Cardiac septum (tissue), 1 donor: Measurements from ENCODE around the gene ADAM17. TPM values are rescaled to one million over a fixed set of nuclear protein-coding genes. Genes with fewer than 3 reads are reported as not detected.
A peak's percentile ranks its signal among the peaks of the same experiment; 100 is the strongest.

Experiments
- DNase-seq: peaks from one replicate; pipeline ENCODE4 v3.0.0-alpha.2; 2020; ENCODE audit warnings: low spot score
- intact Hi-C: fragments of 100-400 bp; cut with DNase I; formaldehyde crosslinking; loops from one replicate; pipeline ENCODE4 v1.14.0; 2022
- total RNA-seq: library from RNA; stranded (reverse); fragmentation: NEBNext Ultra II Directional; extraction: Animal tissue kit (Norgen Biotek cat#: 25700); gene quantifications from one replicate; pipeline ENCODE4 v1.2.1, GENCODE V29; 2021
- donor health status: DM: no; HTN: no; CAD: no.

ADAM17 gene
- total RNA-seq, 1 donor from 2014 or later = 18.9 TPM

DNA sequence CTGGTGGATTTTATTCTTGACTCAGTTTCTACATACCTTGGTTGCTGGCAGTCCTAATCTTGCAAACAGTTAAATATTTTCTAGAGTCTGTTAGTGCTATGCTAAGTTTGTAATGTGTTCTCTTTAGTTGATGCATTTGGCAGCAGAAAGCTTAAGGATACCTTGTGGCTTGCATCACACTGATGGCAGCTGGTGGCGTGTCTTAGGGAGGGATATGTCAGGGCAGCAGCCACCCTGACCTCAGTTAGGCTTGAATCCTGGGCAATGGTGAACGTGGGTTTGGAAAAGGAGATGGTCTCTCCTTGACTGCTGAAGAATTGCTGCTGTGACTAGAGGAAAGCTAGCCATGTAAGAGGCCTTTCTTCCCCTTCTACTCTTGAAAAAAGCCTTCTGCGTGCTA, 77.1 kb downstream of the ADAM17 start:
- no peak for DNase-seq
- intact Hi-C loops = loop anchor here (10.0 kb wide), 1 partner anchor 566 kb away; the partner anchor contains the start of gene KLF11

DNA sequence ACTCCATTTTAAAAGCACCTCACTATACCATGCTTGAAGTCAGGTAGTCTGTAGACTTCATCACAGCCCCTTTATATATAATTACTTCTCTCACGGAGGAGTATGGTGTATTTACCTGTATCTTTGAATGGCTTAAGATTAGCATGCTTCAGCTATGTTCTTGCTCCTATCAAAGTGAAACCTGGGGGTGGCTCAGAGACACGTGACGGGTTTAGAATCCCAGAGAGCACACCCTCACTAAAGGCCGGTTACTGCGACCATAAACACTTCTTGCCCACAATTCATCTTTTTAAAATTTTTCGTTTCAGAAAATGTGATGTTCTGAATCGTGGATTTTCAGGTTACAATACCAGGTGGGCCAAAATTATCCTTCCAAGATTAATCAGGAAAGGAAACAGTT, 77.7 kb downstream of the ADAM17 start:
- no peak for DNase-seq
- intact Hi-C loops = loop anchor here (10.0 kb wide), 1 partner anchor 567 kb away; the partner anchor contains the start of gene KLF11

DNA sequence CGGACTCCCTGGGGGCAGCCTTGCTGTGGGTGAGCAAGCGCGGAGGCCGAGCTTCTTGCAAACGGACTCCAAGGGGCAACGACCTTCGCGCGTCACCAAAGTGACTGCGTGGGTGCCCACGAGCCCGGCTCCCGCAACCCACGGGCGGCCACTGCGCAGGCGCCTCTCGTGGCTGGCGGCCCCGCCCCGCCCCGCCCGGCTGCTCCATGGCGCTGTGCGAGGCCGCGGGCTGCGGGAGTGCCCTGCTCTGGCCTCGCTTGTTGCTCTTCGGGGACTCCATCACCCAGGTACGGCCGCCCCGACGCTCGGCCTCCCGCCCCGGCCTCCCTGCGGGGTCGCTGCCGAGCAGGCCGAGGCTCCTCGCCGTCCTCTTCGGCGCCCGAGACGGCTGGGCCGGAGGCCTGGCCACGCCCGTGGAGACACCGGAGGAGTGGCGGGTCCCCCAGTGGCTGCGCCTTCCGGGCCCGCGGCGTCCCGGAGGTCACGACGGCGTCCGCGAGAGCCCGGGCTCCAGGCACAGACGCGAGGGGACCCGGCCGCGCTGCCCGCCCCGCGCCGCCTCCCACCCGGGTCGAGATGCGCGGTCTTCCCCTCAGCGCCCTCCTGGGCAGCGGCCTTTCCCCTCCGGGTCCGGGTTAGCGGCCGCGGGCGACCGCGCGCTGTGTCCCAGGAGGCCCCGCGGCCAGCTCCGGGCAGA, 81.1 kb downstream of the ADAM17 start, which contains the start of gene IAH1:
Gene IAH1, plus strand, starts transcription at position 191 of the 697 bp plus-strand sequence. Its CDS starts 16 bp downstream, at position 207.
- intact Hi-C loops = loop anchor here (5.0 to 10.0 kb wide), 3 partner anchors 83 to 570 kb away; partner anchors contain the start of genes ADAM17, KLF11 and YWHAQ
- DNase-seq = peak; percentile 88

DNA sequence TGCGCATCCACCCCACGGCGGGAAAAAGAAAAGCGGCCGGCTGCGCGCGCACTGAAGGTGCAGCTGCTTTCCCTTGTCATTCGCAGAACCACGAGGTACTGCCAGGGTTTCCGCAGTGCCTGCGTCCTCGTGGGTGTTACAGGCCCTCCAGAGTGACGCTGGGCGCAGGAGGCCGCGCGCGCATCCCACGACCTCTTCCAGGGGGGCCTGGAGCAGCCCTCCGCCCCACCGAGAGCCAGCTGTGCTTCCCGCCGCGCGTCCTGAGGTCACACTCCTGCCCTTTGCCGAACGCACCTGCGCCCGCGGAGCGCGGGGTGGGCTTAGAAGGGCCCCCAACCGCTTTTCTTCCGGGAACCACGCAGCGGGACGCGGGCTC, 81.7 kb downstream of the ADAM17 start:
- DNase-seq = no peak
- intact Hi-C loops = loop anchor here (5.0 to 10.0 kb wide), 3 partner anchors 83 to 571 kb away; partner anchors contain the start of genes ADAM17, KLF11 and YWHAQ

DNA sequence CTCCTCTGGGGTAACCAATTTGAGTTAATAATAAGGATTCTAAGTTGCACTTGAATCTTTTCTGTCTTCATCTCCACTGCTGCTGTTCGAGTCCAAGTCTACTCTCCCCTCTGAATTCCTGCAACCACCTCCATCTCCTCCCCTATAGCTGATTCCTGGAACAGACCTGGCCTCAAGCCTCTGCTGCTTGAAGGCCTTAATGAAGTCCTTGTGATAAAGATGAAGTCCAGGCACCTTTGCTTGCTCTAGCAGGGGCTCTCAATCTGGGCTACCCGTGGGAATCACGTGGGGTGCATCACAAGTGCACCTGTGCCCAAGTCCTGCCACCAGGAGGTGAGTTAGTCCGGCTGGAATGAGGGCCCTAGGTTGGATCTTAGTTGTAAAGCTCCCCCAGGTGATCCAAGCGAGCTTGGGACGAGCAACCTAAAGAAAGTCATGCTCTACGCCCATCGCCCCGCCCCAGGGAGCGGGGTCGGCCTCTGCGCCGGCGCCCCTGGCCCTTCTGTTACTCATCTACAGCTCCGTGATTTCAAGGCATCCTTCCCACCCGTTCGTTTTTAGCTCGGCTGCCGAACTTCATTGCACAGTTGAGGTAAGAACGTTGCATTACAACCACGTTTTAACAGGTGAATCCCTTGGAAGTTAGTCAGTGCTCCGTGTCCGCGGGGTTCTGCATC, 82.2 kb downstream of the ADAM17 start:
- intact Hi-C loops = loop anchor here (5.0 to 10.0 kb wide), 3 partner anchors 84 to 571 kb away; partner anchors contain the start of genes ADAM17, KLF11 and YWHAQ
- no peak for DNase-seq

DNA sequence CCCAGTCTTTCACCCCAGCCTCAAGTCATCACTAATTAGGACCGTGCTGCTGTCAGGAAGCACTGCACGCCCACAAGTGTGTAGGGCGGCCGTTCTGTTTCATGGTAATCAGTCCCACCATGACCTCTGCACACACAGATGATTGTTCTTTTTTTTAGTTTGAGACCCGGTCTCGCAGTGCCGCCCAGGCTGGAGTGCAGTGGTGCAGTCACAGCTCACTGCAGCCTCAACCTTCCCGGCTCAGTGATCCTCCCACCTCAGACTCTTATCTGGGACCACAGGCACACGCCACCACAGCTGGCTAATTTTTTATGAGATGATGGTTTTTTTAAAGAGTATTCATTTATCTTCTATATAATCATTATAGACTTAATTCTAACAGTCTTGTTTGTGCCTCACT, 83.1 kb downstream of the ADAM17 start:
- intact Hi-C loops = loop anchor here (5.0 to 10.0 kb wide), 3 partner anchors 85 to 572 kb away; partner anchors contain the start of genes ADAM17, KLF11 and YWHAQ
- no peak for DNase-seq

DNA sequence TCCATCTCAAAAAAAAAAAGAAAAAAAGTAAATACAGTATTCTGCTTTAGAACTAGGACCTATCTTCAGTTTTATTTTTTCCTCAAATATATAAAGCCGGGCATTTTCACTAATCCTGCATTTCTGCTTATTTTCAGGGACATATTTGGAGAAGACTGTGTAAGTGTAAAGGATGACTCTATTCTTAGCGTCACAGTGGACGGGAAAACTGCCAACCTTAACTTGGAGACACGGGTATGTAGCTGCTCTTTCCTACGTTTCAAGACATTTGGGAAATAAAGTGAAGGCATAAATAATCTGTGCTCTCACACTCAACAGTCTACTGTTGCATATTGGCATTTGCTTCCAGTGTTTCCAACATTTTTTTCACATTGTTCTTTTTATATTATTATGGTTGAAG, 84.4 kb downstream of the ADAM17 start:
- intact Hi-C loops = loop anchor here (5.0 to 10.0 kb wide), 3 partner anchors 86 to 574 kb away; partner anchors contain the start of genes ADAM17, KLF11 and YWHAQ

DNA sequence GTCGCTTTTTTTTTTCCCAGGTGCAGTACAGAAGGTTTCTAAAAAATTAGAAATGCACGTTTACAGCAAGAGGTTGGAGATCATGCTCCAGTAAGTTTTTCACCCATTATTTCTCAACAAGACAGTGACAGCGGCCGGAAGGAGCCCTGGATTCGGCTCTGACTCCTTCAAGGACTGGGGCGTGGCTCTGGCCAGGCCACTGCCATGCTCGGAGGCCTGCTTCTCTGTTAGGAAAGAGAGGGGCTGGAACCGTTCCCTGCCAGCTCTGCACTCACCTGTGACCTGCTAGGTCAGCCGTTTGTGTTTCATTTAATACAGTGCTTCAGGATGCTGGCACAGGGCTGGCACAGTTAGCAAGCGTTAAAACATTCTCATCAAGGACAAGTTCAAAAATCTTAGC, 87.9 kb downstream of the ADAM17 start:
- intact Hi-C loops = no loop called here
- DNase-seq = no peak

More for the DNA sequence above, 84.4 kb downstream of the ADAM17 start:
- no peak for DNase-seq

DNA sequence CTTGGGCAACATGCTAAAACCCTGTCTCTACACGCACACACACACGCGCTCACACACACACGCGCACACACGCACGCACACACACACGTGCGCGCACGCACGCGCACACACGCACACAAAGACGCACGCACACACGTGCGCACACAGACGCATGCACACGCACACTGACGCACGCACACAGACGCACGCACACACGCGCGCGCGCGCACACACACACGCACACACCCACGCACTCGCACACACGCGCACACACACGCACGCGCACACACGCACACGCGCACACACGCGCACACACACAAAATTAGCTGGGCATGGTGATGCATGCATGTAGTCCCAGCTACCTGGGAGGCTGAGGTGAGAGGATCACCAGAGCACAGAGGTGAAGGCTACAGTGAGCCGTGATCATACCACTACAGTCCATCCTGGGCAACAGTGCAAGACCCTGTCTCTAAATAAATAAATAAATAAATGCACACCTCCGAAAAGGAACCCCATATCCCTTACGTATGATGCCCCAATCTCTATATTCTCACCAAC, 89.4 kb downstream of the ADAM17 start:
- DNase-seq = no peak
- intact Hi-C loops = no loop called here

DNA sequence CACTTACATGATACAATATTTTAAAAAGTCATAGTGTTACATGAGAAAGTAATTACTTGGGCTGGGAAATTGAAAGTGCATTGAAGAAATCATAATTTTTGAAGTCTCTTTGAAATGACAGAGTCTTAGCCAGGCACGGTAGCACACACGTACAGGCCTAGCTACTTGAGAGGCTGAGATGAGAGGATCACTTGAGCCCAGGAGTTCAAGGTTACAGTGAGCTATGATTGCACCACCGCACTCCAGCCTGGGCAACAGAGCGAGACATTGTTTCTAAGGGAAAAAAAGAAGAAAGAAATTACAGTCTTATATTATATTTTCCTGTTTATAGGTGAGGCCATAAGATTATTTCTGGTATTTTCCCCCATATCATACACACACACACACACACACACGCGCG, 90.5 kb downstream of the ADAM17 start:
- no peak for DNase-seq
- intact Hi-C loops = no loop called here

DNA sequence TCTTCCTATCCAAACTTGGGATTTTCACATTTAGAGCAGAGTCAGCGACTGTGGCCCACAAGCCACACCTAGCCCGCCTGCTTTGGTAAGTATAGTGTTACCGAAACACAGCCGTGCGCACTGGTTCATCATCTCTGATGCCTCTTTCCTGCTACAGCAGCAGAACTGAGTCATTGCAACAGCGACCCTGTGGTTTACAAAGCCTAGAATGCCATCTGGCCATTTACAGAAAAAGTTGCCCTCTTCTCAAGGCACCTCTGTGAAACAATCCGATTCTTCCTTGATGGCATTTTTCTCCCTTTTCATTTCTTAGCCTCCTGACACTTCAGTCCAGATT, 92.0 kb downstream of the ADAM17 start:
- no peak for DNase-seq
- intact Hi-C loops = no loop called here

DNA sequence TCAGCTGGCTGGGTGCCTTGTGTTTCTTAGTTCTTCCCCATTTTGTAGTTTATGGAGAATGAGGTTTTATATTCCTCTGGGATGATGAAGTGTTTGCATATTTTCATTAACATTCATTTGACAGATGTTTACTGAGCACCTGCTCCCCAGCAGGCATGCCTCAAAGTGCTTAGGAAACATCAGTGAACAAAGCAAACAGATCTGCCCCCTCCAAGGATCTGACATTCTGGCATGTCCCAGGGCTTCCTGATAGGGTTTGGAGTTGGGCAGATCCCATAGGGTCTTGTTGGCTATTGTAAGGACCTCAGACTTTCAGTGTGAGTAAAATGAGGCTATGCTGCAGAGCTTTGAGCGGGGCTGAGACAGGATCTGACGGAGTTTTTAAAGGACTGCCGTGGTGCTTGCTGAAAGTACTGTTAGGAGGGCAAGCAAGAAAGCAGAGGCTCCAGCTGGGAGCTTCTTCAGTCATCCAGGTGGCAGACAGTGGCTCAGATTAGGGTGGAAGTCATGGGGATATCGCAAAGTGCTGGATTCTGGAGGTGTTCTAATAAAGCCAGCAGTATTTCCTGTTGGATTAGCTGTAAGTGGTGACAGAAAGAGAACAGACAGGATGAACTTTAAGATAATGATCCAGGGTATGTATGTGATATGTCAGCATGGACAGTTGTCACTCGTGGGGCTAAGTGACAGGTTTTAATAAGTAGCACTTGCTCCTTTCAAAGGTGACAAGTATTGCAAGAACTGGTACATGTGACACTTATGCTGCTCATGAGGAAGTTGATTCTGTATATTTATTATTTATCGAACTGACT, 92.5 kb downstream of the ADAM17 start:
- intact Hi-C loops = no loop called here
- no peak for DNase-seq

DNA sequence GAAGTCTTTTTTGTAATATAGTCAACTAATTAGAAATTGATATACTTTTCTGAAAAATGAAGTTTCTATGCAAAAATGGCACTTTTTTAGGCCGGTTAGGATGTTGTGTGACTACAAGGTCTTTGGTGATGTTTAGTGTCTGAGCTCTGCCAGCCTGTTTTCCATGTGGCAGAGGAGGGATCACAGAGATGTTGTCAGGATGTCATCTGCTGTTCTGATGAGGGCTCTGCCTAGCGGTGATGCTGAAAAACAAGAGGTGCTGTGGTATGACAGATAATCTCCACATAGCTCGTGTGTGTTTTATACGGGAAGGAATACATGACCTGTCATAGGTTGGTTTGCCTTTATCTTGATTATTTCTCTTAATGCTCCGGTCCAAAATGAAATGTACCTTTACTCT, 93.3 kb downstream of the ADAM17 start:
- DNase-seq = no peak
- intact Hi-C loops = no loop called here

DNA sequence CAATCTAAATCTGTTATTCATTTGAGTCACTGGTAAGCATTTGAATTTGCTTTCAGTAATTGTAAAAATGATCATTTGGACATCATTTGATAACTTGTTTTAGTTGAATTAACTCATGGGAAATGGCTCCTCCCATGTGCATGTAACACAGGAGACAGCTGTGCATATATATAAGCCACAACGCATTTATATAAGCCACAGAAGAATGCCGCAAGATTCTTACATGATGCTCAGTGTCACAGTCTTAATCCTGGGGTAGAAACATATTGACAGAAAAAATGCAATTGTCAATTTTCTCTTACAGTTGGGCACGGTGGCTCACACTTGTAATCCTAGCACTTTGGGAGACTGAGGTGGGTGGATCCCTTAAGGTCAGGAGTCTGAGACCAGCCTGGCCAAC, 94.6 kb downstream of the ADAM17 start:
- DNase-seq = no peak

DNA sequence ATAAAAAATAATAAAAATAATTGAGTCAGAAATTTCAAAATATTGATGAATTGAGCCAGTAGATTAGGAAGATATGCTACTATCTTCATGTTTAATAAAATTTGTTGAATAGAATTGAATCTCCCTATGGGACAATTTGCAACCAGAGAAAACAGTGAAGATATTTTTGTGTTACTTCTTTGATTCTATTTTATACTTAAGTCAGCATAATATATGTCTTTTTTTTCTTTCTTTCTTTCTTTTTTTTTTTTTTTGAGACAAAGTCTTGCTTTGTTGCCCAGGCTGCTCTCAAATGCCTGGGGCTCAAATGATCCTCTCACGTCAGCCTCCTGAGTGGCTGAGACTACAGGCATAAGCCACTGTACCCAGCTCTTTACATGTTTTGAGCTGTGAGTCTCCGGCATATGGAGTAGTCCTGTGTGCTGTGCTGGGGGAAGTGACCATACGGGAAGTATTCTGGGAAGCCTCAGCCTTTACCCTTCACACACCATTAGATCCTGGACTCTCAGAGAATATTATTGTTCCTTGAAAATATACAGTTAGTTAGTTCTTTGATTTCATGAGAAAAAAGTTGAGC, 95.1 kb downstream of the ADAM17 start:
- intact Hi-C loops = no loop called here
- DNase-seq = no peak

More for the DNA sequence above, 94.6 kb downstream of the ADAM17 start:
- intact Hi-C loops = no loop called here

DNA sequence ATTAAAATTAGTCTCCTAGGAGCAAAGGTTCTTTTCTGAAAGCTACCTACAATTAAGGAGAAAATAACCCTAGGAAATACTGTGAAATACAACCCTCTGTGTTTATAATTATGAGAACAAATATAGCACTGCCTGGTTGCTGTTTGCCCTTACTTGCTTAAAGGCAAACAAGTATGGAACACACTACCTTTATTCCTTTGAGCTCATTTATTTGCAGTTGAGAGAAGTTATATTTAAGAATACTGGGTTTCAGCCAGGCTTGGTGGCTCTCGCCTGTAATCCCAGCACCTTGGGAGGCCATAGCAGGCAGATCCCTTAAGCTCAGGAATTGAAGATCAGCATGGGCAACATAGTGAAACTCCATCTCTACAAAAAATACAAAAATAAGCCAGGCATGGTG, 104.4 kb downstream of the ADAM17 start:
- intact Hi-C loops = no loop called here
- DNase-seq = no peak

DNA sequence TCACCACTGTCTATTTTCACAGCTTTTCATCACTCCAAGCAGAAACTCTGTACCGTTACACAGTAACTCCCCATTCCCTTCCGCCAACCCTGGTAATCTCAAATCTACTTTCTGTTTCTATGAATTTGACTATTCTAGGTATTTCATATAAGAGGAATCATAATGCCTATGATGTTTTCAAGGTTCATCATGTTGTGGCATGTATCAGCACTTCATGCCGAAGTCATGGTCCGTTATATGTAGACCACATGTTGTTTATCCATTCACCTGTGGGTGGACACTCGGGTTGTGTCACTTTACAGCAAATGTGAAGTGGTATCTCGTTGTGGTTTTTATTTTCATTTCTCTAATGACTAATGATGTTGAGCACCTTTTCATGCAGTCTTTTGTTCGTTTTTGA, 110.5 kb downstream of the ADAM17 start:
- intact Hi-C loops = no loop called here
- no peak for DNase-seq

DNA sequence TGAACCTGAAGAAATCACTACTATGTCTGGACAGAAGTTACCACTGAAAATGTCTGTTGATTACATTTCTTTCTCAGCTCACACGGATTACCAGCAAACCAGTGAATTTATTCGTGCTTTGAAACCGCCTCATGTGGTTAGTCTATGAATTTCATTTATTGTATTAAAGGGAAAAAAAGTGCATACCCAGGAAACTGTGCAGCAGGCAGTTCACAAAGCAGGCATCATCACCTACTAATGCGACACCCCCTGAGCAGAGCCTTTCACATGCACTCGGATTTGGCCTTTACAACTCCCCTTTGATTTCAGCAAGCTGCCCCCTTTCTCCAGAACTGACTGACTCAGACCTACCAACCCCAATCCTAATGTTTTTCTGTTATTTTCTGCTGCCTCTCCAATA, 112.1 kb downstream of the ADAM17 start:
- DNase-seq = no peak

DNA sequence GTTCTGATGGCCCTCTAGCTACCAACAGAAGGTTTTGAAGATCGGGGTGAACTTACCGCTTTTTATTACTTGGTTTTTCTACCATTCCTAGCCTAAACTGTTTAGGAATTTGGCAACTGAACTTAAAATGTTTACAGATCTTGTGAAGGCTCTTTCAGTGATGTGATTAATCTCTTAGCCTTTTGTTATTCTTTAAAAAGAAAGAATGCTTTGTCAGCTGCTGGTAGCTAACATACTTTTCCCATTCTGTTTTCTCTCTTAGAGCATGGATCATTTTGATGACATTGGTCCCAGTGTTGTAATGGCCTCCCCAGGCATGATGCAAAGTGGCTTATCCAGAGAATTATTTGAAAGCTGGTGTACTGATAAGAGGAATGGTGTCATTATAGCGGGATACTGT, 114.1 kb downstream of the ADAM17 start:
- intact Hi-C loops = no loop called here
- DNase-seq = no peak

More for the DNA sequence above, 112.1 kb downstream of the ADAM17 start:
- intact Hi-C loops = no loop called here
